Activated T-cell treated with anti-CD3 and anti-CD28 coated beads, Interleukin-2, amount 50 U/mL, for 72 hours (primary cell): Measurements from ENCODE around the gene ZP4. TPM values are rescaled to one million over a fixed set of nuclear protein-coding genes. Genes with fewer than 3 reads are reported as not detected.

ENCODE experiments used
- ATAC-seq, 2 donors: fragments of 150-1000 bp; cut with Tn5 transposase; replicated peaks in 1 of 2; 2 replicates each; pipeline ENCODE4 v1.10.0; 2021; ENCODE audit warnings: moderate library complexity in 2 of 2, mild to moderate bottlenecking in 1 of 2
- DNase-seq, 2 donors: peaks; one replicate each; pipeline ENCODE4 v3.0.0; 2021 to 2022; ENCODE audit warnings: mixed read lengths in 1 of 2
- H3K27ac Mint-ChIP-seq: one replicate; pipeline ENCODE4 v1.8.0; 2022; ENCODE audit warnings: mild to moderate bottlenecking, moderate library complexity, mixed read lengths
- H3K27me3 Mint-ChIP-seq: one replicate; pipeline ENCODE4 v1.8.0; 2022; ENCODE audit warnings: low read depth, mixed read lengths
- H3K36me3 Mint-ChIP-seq, 2 donors: one replicate each; pipeline ENCODE4 v1.8.0; 2022; ENCODE audit warnings: mixed read lengths in 2 of 2, mild to moderate bottlenecking in 1 of 2; ENCODE audit not compliant: insufficient read depth in 2 of 2
- H3K4me1 Mint-ChIP-seq: one replicate; pipeline ENCODE4 v1.8.0; 2022; ENCODE audit warnings: low read depth, mixed read lengths
- H3K4me3 Mint-ChIP-seq, 2 donors: one replicate each; pipeline ENCODE4 v1.8.0; 2022; ENCODE audit warnings: mild to moderate bottlenecking in 2 of 2, mixed read lengths in 2 of 2, moderate library complexity in 2 of 2
- H3K9me3 Mint-ChIP-seq, 2 donors: one replicate each; pipeline ENCODE4 v1.8.0; 2022; ENCODE audit warnings: mixed read lengths in 2 of 2
- total RNA-seq, 2 donors: library from RNA; stranded (reverse); gene quantifications; one replicate each; pipeline ENCODE4 v1.2.3, GENCODE V29; 2022

ZP4 gene
- total RNA-seq, 2 donors from 2014 or later, result not detected

- Mint-ChIP-seq H3K9me3 (no peaks in the 10 kb centered on the region), H3K27me3 (no peaks in the 10 kb centered on the region), H3K4me1 (no peaks in the 10 kb centered on the region), H3K4me3 (no peak overlapping the region), H3K36me3 (peaks cover 0 to 1% of the 10 kb centered on the region in 2 donors), H3K27ac (no peak overlapping the region)
- DNase-seq (no peak), ATAC-seq (no peak)
Observed at GRCh38 chr1:237895630-237896029, 4.9 kb upstream of the ZP4 start.

- H3K36me3 Mint-ChIP-seq, result peaks cover 0 to 1% of the 10 kb centered on the region in 2 donors
- ATAC-seq (no peak), DNase-seq (no peak)
- H3K27ac Mint-ChIP-seq, result no peak overlapping the region
- H3K9me3 Mint-ChIP-seq, result no peaks in the 10 kb centered on the region
- no peaks in the 10 kb centered on the region for H3K4me1 Mint-ChIP-seq
- H3K4me3 Mint-ChIP-seq, result no peak overlapping the region
- H3K27me3 Mint-ChIP-seq, result no peaks in the 10 kb centered on the region
Observed at GRCh38 chr1:237894131-237894530, 3.4 kb upstream of the ZP4 start.

DNA sequence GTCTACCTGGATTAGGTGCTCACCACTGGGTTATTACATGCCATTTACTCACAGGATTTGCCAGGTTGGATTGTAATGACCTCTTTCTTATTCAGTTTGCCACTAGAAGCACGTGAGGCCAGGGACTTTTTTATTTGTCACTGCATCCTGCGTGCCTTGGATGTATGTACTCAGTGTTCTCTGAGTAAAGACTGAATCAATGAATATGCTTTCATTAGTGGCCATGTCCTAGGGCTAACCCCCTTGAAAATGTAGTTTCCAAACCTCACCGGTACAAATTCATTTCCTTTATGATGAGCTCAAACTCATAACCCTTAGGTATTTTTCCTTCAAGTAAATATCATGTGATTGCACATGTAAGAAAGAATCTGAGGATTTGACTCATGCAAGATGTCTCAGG is 1.3 kb upstream of the ZP4 start:
- H3K27me3 Mint-ChIP-seq, result no peaks in the 10 kb centered on the region
- no peak overlapping the region for H3K27ac Mint-ChIP-seq
- DNase-seq, result no peak
- no peak overlapping the region for H3K4me3 Mint-ChIP-seq
- ATAC-seq, result peak in 1 of 2 donors; percentile 25
- H3K36me3 Mint-ChIP-seq, result peaks cover 0 to 1% of the 10 kb centered on the region in 2 donors
- H3K9me3 Mint-ChIP-seq, result no peaks in the 10 kb centered on the region
- no peaks in the 10 kb centered on the region for H3K4me1 Mint-ChIP-seq

GRCh38 chr1:237891266-237891665 is 544 bp upstream of the ZP4 start:
- Mint-ChIP-seq H3K4me3 (no peak overlapping the region), H3K9me3 (no peaks in the 10 kb centered on the region), H3K27me3 (no peaks in the 10 kb centered on the region), H3K36me3 (peaks cover 0 to 1% of the 10 kb centered on the region in 2 donors), H3K27ac (no peak overlapping the region), H3K4me1 (no peaks in the 10 kb centered on the region)
- ATAC-seq (no peak), DNase-seq (no peak)

- no peak overlapping the region for H3K27ac Mint-ChIP-seq
- no peaks in the 10 kb centered on the region for H3K9me3 Mint-ChIP-seq
- no peak overlapping the region for H3K4me3 Mint-ChIP-seq
- H3K27me3 Mint-ChIP-seq, result no peaks in the 10 kb centered on the region
- H3K36me3 Mint-ChIP-seq, result peaks cover 0 to 1% of the 10 kb centered on the region in 2 donors
- ATAC-seq (no peak), DNase-seq (no peak)
- no peaks in the 10 kb centered on the region for H3K4me1 Mint-ChIP-seq
Observed at GRCh38 chr1:237890416-237890815, 306 bp downstream of the ZP4 start.

- Mint-ChIP-seq H3K27ac (no peak overlapping the region), H3K9me3 (peaks cover 0 to 1% of the 10 kb centered on the region in 2 donors), H3K4me3 (no peak overlapping the region), H3K36me3 (peaks cover under 1 to 1% of the 10 kb centered on the region in 2 donors), H3K4me1 (no peaks in the 10 kb centered on the region), H3K27me3 (no peaks in the 10 kb centered on the region)
- ATAC-seq (peak in 1 of 2 donors; percentile 63), DNase-seq (no peak)
Observed at GRCh38 chr1:237888143-237888542, 2.6 kb downstream of the ZP4 start.

- DNase-seq (no peak), ATAC-seq (peak in 1 of 2 donors; percentile 59)
- Mint-ChIP-seq H3K4me3 (no peak overlapping the region), H3K9me3 (peaks cover 0 to 1% of the 10 kb centered on the region in 2 donors), H3K36me3 (peaks cover 0 to 2% of the 10 kb centered on the region in 2 donors), H3K27me3 (no peaks in the 10 kb centered on the region), H3K27ac (no peak overlapping the region), H3K4me1 (no peaks in the 10 kb centered on the region)
Observed at GRCh38 chr1:237887542-237887941, 3.2 kb downstream of the ZP4 start.

DNA sequence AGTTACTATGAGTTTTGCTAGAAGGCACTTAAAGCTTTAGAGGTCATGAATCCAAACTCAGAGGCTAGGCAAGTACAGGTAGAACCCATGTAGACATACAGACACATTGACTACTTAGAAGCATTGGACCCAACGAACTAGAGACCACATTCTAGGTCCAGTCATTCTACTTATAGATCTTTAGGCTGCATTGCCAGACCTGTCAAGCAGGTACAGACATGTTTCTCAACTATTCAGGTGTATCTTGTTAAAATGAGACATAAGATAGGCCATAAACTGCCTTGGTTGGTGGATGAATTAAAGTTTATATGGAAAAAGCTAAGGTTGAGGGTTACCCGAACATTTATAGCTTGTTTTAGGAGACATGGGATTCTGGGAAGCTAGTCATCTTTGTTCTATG is 6.5 kb downstream of the ZP4 start:
- Mint-ChIP-seq H3K9me3 (peaks cover 0 to 1% of the 10 kb centered on the region in 2 donors), H3K36me3 (peaks cover 0 to 2% of the 10 kb centered on the region in 2 donors), H3K27me3 (no peaks in the 10 kb centered on the region), H3K4me3 (no peak overlapping the region), H3K27ac (no peak overlapping the region), H3K4me1 (no peaks in the 10 kb centered on the region)
- no peak for DNase-seq
- ATAC-seq, result no peak

DNA sequence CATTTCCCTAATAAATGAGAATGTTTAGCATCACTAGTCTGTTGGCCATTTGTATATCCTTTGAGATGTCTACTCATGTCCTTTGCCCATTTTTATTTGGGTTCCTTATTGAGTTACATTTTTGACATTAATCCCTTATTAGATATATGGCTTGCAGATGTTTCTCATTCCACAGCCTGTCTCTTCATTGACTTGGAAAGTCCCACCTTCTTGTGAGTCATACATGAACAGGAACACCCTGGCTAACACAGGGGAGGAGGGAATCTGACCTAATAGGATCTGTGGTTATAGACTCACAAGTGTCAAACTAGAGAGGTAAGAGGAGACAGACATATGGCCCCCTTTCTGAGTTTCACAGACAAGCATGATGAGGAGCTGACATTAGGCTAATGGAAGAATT is 11.5 kb downstream of the ZP4 start:
- Mint-ChIP-seq H3K27ac (no peak overlapping the region), H3K36me3 (peaks cover 0 to 2% of the 10 kb centered on the region in 2 donors), H3K4me3 (no peak overlapping the region), H3K4me1 (no peaks in the 10 kb centered on the region), H3K27me3 (no peaks in the 10 kb centered on the region), H3K9me3 (peaks cover 0 to 1% of the 10 kb centered on the region in 2 donors)
- DNase-seq (no peak), ATAC-seq (no peak)

DNA sequence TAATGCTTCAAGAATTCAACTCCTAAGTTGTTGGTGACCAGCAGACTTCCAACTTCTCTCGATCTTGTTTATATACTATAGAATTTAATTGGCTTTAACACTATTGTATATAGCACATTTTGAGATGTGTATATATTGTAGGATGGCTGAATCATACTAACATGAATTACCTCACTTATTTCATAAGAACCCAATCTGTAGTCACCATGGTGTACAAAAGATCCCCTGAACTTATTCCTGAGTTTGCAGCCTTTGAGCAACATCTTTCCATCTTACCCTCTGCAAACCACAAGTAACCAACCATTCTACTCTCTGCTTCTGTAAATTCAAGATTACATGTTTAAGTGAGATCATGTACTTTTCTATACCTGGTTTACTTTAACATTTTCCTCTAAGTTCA is 12.3 kb downstream of the ZP4 start:
- no peak overlapping the region for H3K27ac Mint-ChIP-seq
- H3K4me1 Mint-ChIP-seq, result no peaks in the 10 kb centered on the region
- DNase-seq, result no peak
- peaks cover 0 to 2% of the 10 kb centered on the region in 2 donors for H3K36me3 Mint-ChIP-seq
- H3K9me3 Mint-ChIP-seq, result no peaks in the 10 kb centered on the region
- no peak for ATAC-seq
- H3K4me3 Mint-ChIP-seq, result no peak overlapping the region
- no peaks in the 10 kb centered on the region for H3K27me3 Mint-ChIP-seq

GRCh38 chr1:237877631-237878030 is 13.1 kb downstream of the ZP4 start:
- Mint-ChIP-seq H3K9me3 (no peaks in the 10 kb centered on the region), H3K36me3 (no peaks in the 10 kb centered on the region), H3K27me3 (no peaks in the 10 kb centered on the region), H3K4me1 (no peaks in the 10 kb centered on the region), H3K27ac (no peak overlapping the region), H3K4me3 (no peak overlapping the region)
- DNase-seq (no peak), ATAC-seq (no peak)

- ATAC-seq (no peak), DNase-seq (no peak)
- H3K4me1 Mint-ChIP-seq, result no peaks in the 10 kb centered on the region
- no peaks in the 10 kb centered on the region for H3K36me3 Mint-ChIP-seq
- no peaks in the 10 kb centered on the region for H3K27me3 Mint-ChIP-seq
- no peaks in the 10 kb centered on the region for H3K9me3 Mint-ChIP-seq
- no peak overlapping the region for H3K27ac Mint-ChIP-seq
- no peak overlapping the region for H3K4me3 Mint-ChIP-seq
Observed at GRCh38 chr1:237875291-237875690, 15.4 kb downstream of the ZP4 start.

DNA sequence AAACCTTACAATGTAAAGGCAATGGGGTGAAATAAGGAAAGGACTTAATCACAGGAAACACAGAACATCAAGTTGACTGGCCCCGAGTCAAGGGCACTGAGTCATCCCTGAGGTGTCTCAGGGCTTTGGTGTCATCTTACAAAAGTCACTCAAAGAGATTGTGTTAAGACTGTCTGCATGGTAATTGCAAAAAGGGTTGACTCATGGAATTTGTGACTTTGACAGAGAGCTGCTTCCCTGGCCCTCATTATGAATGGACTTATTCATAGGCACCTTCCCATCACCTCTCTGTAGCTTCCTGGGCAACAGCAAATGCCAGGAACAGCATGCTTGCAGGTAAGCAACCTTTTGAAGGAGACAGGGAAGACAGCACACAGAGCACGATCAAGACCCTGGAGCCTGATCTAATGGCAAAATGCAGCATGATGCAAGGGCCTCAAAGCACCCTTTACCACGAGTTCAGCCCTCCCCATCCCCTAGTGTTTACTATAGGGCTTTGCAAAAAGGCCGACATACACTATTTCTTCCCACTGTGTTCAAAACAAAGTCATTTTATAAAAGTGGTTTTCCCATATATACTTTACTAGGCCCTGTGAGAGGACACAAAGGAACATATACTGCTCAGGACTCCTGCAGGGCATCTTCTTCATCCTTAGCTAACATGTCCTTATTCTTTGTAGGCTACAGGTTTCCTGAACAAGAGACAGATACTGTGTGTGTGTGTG is 17.1 kb downstream of the ZP4 start:
- Mint-ChIP-seq H3K4me3 (no peak overlapping the region), H3K4me1 (no peaks in the 10 kb centered on the region), H3K9me3 (peaks cover 0 to 2% of the 10 kb centered on the region in 2 donors), H3K27ac (no peak overlapping the region), H3K36me3 (no peaks in the 10 kb centered on the region), H3K27me3 (no peaks in the 10 kb centered on the region)
- peak; percentile 51 to 89 for ATAC-seq
- peak in 1 of 2 donors; percentile 5 for DNase-seq
